GM18907 (cell line): ENCODE data around the gene PNKD.
"Not testable (repeated sequence)": the region's sequence is repeated elsewhere in the genome, so short reads cannot be mapped to it uniquely, and the experiment has no call there.

Experiments used
- ATAC-seq: cut with Tn5 transposase; IDR thresholded peaks from one replicate; pipeline ENCODE4 v1.9.1; 2021; ENCODE audit warnings: mild to moderate bottlenecking, moderate library complexity; ENCODE audit not compliant: unreplicated experiment

PNKD gene

GRCh38 chr2:218272531-218273212 is 2.4 kb downstream of the PNKD start:
- peak; percentile 31 for ATAC-seq

- not testable (repeated sequence) for ATAC-seq
Observed at GRCh38 chr2:218273214-218273907, 3.0 kb downstream of the PNKD start.

GRCh38 chr2:218273908-218274249 is 3.6 kb downstream of the PNKD start:
- no peak for ATAC-seq

GRCh38 chr2:218274586-218274985 is 4.3 kb downstream of the PNKD start:
- no peak for ATAC-seq

GRCh38 chr2:218275371-218276072 is 5.2 kb downstream of the PNKD start:
- ATAC-seq, result no peak

GRCh38 chr2:218276986-218277755 is 6.9 kb downstream of the PNKD start:
- no peak for ATAC-seq

GRCh38 chr2:218277921-218278320 is 7.6 kb downstream of the PNKD start:
- no peak for ATAC-seq

- no peak for ATAC-seq
Observed at GRCh38 chr2:218278531-218279360, 8.4 kb downstream of the PNKD start.

GRCh38 chr2:218280260-218280870 is 10.0 kb downstream of the PNKD start:
- ATAC-seq, result no peak

GRCh38 chr2:218281449-218281848 is 11.1 kb downstream of the PNKD start:
- ATAC-seq, result no peak

GRCh38 chr2:218282173-218282991 is 12.1 kb downstream of the PNKD start:
- ATAC-seq, result no peak

- peak; percentile 33 for ATAC-seq
Observed at GRCh38 chr2:218284106-218284811, 13.9 kb downstream of the PNKD start.

- ATAC-seq, result no peak
Observed at GRCh38 chr2:218285604-218286003, 15.3 kb downstream of the PNKD start.

- peak; percentile 67 for ATAC-seq
Observed at GRCh38 chr2:218286570-218287459, 16.5 kb downstream of the PNKD start.

GRCh38 chr2:218289639-218290315 is 19.5 kb downstream of the PNKD start:
- no peak for ATAC-seq

GRCh38 chr2:218290316-218291261 is 20.3 kb downstream of the PNKD start:
- peak; percentile 59 for ATAC-seq
